Astrocyte (in vitro differentiated cells and primary cell): ENCODE results near the gene SMG7. TPM values are rescaled to one million over a fixed set of nuclear protein-coding genes. Genes with fewer than 3 reads are reported as not detected.

Experiments used
- DNase-seq: peaks from one replicate; pipeline ENCODE4 v3.0.0-alpha.2; 2010; ENCODE audit warnings: low read depth
- FAIRE-seq: peaks from 2 replicates; lab custom pipeline; 2011; peaks lifted over from hg19 to GRCh38; lab: Jason Lieb, UNC
- H2AFZ ChIP-seq: 2 replicates; pipeline ENCODE4 v1.6.0; 2012; ENCODE audit warnings: low read depth, low read length, inconsistent platforms
- H3K27ac ChIP-seq: 2 replicates; pipeline ENCODE4 v1.5.1; 2011; ENCODE audit warnings: low read depth, low read length, inconsistent platforms
- H3K27me3 ChIP-seq: 2 replicates; pipeline ENCODE4 v1.6.0; 2011; ENCODE audit warnings: low read length, inconsistent platforms; ENCODE audit not compliant: insufficient read depth
- H3K36me3 ChIP-seq: 2 replicates; pipeline ENCODE4 v1.5.1; 2011; ENCODE audit warnings: low read length, inconsistent platforms; ENCODE audit not compliant: insufficient read depth
- H3K4me1 ChIP-seq: 2 replicates; pipeline ENCODE4 v1.5.1; 2011; ENCODE audit warnings: low read length, inconsistent platforms; ENCODE audit not compliant: insufficient read depth
- H3K4me2 ChIP-seq: 2 replicates; pipeline ENCODE4 v1.6.0; 2012; ENCODE audit warnings: low read length, inconsistent platforms
- H3K4me3 ChIP-seq: 2 replicates; pipeline ENCODE4 v1.5.1; 2011; ENCODE audit warnings: low read depth, mild to moderate bottlenecking, low read length, inconsistent platforms; ENCODE audit not compliant: insufficient read depth
- H3K79me2 ChIP-seq: 2 replicates; pipeline ENCODE4 v1.6.0; 2012; ENCODE audit warnings: mild to moderate bottlenecking, low read length, inconsistent platforms; ENCODE audit not compliant: insufficient read depth
- H3K9ac ChIP-seq: 2 replicates; pipeline ENCODE4 v1.6.0; 2012; ENCODE audit warnings: mild to moderate bottlenecking, low read length, inconsistent platforms
- H3K9me3 ChIP-seq: 2 replicates; pipeline ENCODE4 v1.5.1; 2012; ENCODE audit warnings: low read depth, mild to moderate bottlenecking, low read length, inconsistent platforms; ENCODE audit not compliant: insufficient read depth
- H4K20me1 ChIP-seq: 2 replicates; pipeline ENCODE4 v1.6.0; 2012; ENCODE audit warnings: low read length, inconsistent platforms; ENCODE audit not compliant: insufficient read depth
- H3K27ac Mint-ChIP-seq: one replicate; pipeline ENCODE4 v1.8.0; 2021; ENCODE audit warnings: mild to moderate bottlenecking, mixed read lengths; ENCODE audit not compliant: unreplicated experiment
- H3K27me3 Mint-ChIP-seq: one replicate; pipeline ENCODE4 v1.8.0; 2021; ENCODE audit warnings: low read depth, mixed read lengths; ENCODE audit not compliant: unreplicated experiment
- H3K36me3 Mint-ChIP-seq: one replicate; pipeline ENCODE4 v1.8.0; 2021; ENCODE audit warnings: low read depth, mixed read lengths; ENCODE audit not compliant: unreplicated experiment
- H3K4me1 Mint-ChIP-seq: one replicate; pipeline ENCODE4 v1.8.0; 2021; ENCODE audit warnings: low read depth, mixed read lengths; ENCODE audit not compliant: unreplicated experiment
- H3K4me3 Mint-ChIP-seq: one replicate; pipeline ENCODE4 v1.8.0; 2021; ENCODE audit warnings: mild to moderate bottlenecking, moderate library complexity, mixed read lengths; ENCODE audit not compliant: unreplicated experiment
- H3K9me3 Mint-ChIP-seq: one replicate; pipeline ENCODE4 v1.8.0; 2021; ENCODE audit warnings: mild to moderate bottlenecking, mixed read lengths; ENCODE audit not compliant: unreplicated experiment
- CTCF ChIP-seq: IDR thresholded peaks from 2 replicates; pipeline ENCODE4 v1.5.1; 2011; ENCODE audit warnings: low read depth, mild to moderate bottlenecking, inconsistent platforms, low read length, moderate library complexity; ENCODE audit not compliant: insufficient read depth
- EZH2 ChIP-seq: IDR thresholded peaks from 2 replicates; pipeline ENCODE4 v1.6.1; 2012; ENCODE audit warnings: mild to moderate bottlenecking, low read length, inconsistent platforms; ENCODE audit not compliant: insufficient read depth
- total RNA-seq: library from RNA; stranded (reverse); gene quantifications from 2 replicates; pipeline ENCODE4 v1.2.1, GENCODE V29; 2021

SMG7 gene
- total RNA-seq, 1 donor from 2014 or later, result 59.8 TPM

DNA sequence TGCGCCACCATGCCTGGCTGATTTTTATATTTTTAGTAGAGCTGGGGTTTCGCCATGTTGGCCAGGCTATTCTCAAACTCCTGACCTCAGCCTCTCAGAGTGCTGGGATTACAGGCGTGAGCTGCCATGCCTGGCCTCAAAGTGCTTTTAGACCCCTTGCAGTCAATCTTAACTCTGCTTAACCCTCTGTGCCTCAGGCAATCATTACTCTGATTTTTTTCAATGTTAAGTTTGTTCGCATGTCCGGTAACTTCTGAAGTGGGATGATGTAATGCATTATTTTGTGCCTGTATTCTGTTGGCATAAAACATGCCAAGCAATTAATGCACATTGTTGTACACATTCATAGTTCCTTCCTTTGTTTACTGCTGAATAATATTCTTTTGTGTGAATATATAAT is 18.6 kb downstream of the SMG7 start:
- H3K9ac ChIP-seq, result no peak overlapping the region
- FAIRE-seq, result no peak
- H3K27me3 Mint-ChIP-seq, result no peaks in the 10 kb centered on the region
- H3K4me3 ChIP-seq, result no peak overlapping the region
- H3K36me3 Mint-ChIP-seq, result peaks cover 2% of the 10 kb centered on the region
- no peak for DNase-seq
- no peak for TF ChIP-seq EZH2
- no peak for TF ChIP-seq CTCF
- no peaks in the 10 kb centered on the region for H3K36me3 ChIP-seq
- H3K9me3 Mint-ChIP-seq, result peaks cover 1% of the 10 kb centered on the region
- H3K4me1 Mint-ChIP-seq, result no peaks in the 10 kb centered on the region
- no peak overlapping the region for H3K27ac Mint-ChIP-seq
- H3K4me2 ChIP-seq, result no peak overlapping the region
- H2AFZ ChIP-seq, result no peak overlapping the region
- peaks cover 92% of the 10 kb centered on the region for H3K79me2 ChIP-seq
- H3K4me3 Mint-ChIP-seq, result no peak overlapping the region
- peaks cover 79% of the 10 kb centered on the region for H4K20me1 ChIP-seq
- no peaks in the 10 kb centered on the region for H3K27me3 ChIP-seq
- H3K27ac ChIP-seq, result no peak overlapping the region
- peaks cover 6% of the 10 kb centered on the region for H3K4me1 ChIP-seq
- H3K9me3 ChIP-seq, result no peaks in the 10 kb centered on the region

- no peaks in the 10 kb centered on the region for H3K9me3 Mint-ChIP-seq
- Histone ChIP-seq H3K4me1 (peaks cover 6% of the 10 kb centered on the region), H3K79me2 (peaks cover 90% of the 10 kb centered on the region), H3K9ac (no peak overlapping the region), H3K27me3 (no peaks in the 10 kb centered on the region), H3K4me3 (no peak overlapping the region), H3K27ac (no peak overlapping the region), H3K36me3 (no peaks in the 10 kb centered on the region), H3K9me3 (no peaks in the 10 kb centered on the region), H3K4me2 (no peak overlapping the region), H4K20me1 (peaks cover 72% of the 10 kb centered on the region), H2AFZ (no peak overlapping the region)
- FAIRE-seq, result no peak
- H3K4me1 Mint-ChIP-seq, result no peaks in the 10 kb centered on the region
- no peak for DNase-seq
- no peak overlapping the region for H3K4me3 Mint-ChIP-seq
- H3K36me3 Mint-ChIP-seq, result peaks cover 2% of the 10 kb centered on the region
- H3K27me3 Mint-ChIP-seq, result no peaks in the 10 kb centered on the region
- no peak overlapping the region for H3K27ac Mint-ChIP-seq
- TF ChIP-seq EZH2 (no peak), CTCF (no peak)
Observed at GRCh38 chr1:183493540-183494245, 21.4 kb downstream of the SMG7 start.

DNA sequence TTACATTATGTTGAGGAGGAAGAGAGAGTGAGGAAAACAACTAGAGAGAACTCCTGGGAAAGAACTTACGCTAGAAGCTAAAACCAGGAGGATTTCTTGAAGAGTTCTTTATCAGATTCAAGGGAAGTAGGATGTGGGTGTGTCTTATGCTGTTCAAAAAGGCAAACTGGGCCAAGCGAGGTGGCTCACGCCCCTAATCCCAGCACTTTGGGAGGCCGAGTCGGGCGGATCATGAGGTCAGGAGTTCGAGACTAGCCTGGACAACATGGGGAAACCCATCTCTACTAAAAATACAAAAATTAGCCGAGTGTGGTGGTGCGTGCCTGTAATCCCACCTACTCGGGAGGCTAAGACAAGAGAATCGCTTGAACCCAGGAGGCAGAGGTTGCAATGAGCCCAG is 23.1 kb downstream of the SMG7 start:
- Histone ChIP-seq H3K36me3 (no peaks in the 10 kb centered on the region), H3K9ac (no peak overlapping the region), H3K27ac (no peak overlapping the region), H4K20me1 (peaks cover 77% of the 10 kb centered on the region), H3K79me2 (peaks cover 89% of the 10 kb centered on the region), H3K9me3 (no peaks in the 10 kb centered on the region), H3K4me1 (peaks cover 6% of the 10 kb centered on the region), H3K4me3 (no peak overlapping the region), H3K4me2 (no peak overlapping the region), H3K27me3 (no peaks in the 10 kb centered on the region), H2AFZ (no peak overlapping the region)
- Mint-ChIP-seq H3K4me3 (no peak overlapping the region), H3K27ac (no peak overlapping the region), H3K4me1 (no peaks in the 10 kb centered on the region), H3K36me3 (no peaks in the 10 kb centered on the region), H3K9me3 (no peaks in the 10 kb centered on the region), H3K27me3 (no peaks in the 10 kb centered on the region)
- TF ChIP-seq EZH2 (no peak), CTCF (no peak)
- DNase-seq (no peak), FAIRE-seq (no peak)
